Activated CD4-positive, alpha-beta T cell treated with anti-CD3 and anti-CD28 coated beads for 24 hours (primary cell): ENCODE data around the gene CLIC4.
"Not testable (repeated sequence)": the region's sequence is repeated elsewhere in the genome, so short reads cannot be mapped to it uniquely, and the experiment has no call there.

Experiments used
- DNase-seq, 2 donors: peaks; one replicate each; pipeline ENCODE4 v3.0.0-alpha.2; 2020; ENCODE audit warnings: low read depth in 2 of 2

CLIC4 gene

GRCh38 chr1:24875991-24876506, 130.8 kb downstream of the CLIC4 start:
- no peak for DNase-seq

DNA sequence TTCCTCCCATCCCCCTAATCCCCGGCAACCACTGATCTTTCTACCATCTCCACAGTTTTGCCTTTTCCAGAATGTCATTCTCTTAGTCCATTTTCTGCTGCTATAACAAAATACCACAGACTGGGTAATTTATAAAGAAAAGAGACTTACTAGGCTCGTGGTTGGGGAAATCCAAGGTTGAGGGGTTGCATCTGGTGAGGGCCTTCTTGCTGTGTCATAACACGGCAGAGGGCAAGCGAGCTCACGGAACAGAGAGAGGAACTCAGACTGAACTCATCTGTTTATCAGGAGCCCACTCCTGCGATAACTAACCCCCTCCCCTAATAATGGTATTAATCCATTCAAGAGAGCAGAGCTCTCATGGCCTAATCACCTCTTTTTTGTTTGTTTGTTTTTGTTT, 132.8 kb downstream of the CLIC4 start:
- DNase-seq: no peak

DNA sequence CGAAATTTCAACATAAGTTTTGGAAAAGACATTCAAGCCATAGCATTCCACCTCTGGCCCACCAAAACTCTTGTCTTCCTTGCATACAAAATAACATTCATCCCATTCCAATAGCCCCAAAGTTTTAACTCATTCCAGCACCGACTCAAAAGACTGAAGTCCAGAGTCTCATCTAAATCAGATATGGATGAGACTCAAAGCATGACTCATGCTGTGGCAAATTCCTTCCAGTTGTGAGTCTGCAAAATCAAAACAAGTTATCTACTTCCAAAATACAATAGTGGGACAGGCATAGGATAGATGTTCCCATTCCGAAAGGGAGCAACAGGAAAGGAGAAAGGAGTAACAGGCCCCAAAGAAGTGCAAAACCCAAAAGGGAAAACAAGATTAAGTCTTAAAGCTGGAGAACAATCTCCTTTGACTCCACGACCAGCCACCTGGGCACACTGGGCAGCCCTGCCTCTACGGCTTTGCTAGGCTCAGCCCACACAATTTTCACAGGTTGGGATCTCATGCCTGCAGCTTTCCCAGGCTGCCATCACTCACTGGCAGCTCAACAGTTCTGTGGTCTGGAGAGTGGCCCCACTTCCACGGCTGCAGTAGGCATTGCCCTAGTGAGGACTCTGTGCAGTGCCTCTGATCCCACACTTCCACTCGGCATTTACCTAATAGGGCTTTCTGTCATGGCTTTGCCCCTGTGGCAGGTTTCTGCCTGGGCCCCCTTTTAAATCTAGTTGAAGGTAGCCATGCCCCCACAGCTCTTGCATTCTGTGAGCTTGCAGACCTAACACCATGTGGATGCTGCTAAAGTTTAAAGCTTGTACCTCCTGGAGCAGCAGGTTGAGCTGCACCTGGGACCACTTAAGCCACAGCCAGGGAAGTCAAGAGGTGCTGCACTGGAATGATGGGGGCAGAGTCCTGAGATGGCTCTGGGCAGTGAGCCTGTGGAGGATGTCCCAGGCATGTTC, 133.8 kb downstream of the CLIC4 start:
- DNase-seq: no peak

DNA sequence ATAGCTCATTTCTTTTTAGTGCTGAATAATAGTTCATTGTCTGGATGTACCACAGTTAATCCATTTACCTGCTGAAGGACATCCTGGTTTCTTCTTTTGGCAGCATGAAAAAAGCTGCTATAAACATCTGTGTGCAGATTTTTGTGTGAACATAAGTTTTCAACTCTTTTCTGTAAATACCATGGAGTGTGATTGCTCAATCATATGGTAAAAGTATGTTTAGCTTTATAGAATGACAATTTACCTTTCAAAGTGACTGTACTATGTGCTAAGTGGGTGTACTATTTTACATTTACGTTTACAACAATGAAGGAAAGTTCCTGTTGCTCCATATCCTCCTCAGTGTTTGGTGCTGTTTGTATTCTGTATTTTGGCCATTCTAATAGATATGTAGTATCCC, 135.8 kb downstream of the CLIC4 start:
- DNase-seq: no peak

GRCh38 chr1:24884751-24885150, 139.5 kb downstream of the CLIC4 start:
- DNase-seq: no peak

GRCh38 chr1:24886241-24886640, 141.0 kb downstream of the CLIC4 start:
- DNase-seq: no peak

- no peak for DNase-seq
Measured at GRCh38 chr1:24888061-24888970, 143.1 kb downstream of the CLIC4 start.

DNA sequence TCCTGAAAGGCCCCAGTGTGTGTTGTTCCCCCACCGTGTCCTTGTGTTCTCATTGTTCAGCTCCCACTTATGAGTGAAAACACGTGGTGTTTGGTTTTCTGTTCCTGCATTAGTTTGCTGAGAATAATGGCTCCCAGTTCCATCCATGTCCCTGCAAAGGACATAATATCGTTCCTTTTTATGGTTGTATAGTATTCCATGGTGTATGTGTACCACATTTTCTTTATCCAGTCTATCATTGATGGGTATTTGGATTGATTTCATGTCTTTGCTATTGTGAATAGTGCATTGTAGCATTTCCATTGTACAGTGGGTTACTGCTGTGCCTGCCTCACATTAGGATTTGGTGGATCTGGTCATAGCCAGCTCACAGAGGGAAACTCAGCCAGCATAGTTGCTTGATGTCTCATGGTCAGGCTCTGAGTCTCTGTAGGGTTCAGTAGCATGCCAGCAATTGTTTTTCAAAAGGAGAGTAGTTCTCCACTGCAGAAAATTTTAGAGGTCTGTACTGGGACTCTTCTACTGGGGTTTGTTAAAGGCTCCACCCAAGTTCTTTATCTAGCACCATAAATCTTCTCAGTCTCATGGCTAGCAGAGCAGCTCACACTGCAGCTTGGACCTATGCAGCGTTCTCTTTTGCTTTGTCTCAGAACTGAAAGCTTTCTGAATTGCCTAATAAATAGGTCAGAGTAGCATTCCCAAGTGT, 143.9 kb downstream of the CLIC4 start:
- DNase-seq: no peak

DNA sequence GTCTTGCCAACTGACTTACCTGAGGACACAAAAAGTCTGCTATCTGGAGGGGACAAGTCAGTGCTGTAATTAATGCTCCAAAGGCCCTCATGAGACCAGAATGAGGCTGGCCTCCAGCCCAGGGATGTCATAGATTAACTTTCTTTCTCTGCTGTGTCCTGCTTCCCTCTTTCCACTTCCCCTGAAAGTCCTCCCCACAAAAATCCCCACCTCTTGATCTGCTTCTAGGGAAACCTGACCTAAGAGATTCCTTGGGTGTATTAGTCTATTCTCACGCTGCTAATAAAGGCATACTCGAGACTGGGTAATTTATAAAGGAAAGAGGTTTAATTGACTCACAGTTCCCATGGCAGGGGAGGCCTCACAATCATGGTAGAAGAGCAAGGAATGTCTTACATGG, 145.6 kb downstream of the CLIC4 start:
- no peak for DNase-seq

- DNase-seq: not testable (repeated sequence)
Measured at GRCh38 chr1:24891367-24891766, 146.1 kb downstream of the CLIC4 start.

DNA sequence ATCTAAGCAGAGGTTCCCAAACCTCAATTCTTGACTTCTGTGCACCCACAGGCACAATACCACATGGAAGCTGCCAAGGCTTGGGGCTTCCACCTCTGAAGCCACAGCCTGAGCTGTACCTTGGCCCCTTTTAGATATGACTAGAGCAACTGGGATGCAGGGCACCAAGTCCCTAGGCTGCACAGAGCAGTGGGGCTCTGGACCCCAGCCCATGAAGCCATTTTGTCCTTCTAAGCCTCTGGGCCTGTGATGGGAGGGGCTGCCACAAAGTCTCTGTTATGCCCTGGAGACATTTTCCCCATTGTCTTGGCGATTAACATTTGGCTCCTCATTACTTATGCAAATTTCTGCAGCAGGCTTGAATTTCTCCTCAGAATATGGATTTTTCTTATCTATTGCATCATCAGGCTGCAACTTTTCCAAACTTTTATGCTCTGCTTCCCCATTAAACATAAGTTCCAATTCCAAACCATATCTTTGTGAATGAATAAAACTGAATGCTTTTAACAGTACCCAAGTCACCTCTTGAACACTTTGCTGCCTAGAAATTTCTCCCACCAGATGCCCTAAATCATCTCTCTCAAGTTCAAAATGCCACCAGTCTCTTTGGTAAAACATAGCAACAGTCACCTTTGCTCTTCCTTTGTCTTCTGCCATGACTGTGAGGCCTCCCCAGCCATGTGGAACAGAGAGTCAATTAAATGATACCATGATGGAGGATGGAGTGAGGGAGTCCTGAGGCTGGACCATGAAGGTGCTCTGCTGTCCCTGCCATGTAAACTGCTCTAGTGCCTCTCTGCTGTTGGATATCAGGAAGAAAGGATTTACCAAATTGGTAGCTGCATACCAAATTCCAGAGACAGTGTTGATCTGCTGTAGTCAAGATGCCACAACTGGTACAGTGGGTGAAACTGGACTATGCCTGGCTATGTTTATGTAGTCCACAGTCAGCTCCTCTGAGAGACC, 147.2 kb downstream of the CLIC4 start:
- no peak for DNase-seq

DNA sequence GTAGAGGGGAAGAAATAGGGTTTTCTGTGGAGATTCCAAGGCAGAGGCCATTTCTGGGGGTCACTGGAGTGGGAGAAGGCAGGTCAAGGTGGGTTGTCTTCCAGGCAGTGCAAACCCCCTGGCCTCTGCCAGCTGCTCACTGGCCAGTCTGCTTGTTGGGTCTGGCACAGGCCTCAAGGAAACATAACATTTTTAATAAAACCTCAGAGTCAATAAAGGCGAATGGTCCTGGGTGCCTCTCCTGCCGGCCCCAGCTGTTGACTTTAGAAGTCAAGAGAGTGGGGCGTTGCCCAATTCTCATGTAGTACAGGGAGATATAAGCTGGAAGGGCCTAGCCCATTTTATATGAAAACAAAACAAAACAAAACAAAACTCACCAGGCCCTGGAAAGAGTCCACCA, 148.2 kb downstream of the CLIC4 start:
- no peak for DNase-seq
